Measurements from ENCODE around the gene E2F2.
A peak's percentile ranks its signal among the peaks of the same experiment; 100 is the strongest.
"Not testable (repeated sequence)": the region's sequence is repeated elsewhere in the genome, so short reads cannot be mapped to it uniquely, and the experiment has no call there.

E2F2 gene

DNA sequence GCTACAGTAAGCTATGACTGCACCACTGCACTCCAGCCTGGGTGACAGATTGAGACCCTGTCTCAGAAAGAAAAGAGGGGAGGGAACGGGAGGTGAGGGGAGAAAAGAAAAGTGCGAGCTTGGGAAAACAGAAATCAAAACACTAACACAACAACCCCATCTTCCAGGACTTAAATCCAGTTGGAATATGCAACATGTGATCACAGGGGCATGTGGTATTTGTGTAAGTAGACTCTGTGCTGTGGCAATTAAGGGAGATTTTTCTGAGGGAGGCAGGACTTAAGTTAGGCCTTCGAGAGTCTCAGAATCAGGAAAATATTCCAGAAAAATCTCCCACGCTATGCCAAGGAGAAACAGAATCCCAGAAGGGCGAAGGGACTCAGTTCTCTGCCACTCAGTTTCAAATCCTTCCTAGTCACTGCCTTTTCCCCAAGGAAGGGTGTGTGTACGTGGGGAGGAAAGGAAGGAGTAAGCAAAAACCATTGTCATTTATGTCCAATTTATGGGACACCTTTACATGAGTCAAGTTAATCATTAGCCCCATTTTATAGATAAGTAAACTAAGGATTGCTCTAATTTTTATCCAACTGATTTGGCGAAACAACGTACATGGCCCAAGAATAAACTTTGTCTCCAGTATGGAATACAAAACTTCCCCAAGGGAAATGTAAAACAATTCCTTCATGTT is 16.0 kb upstream of the E2F2 start:
- no peak for DNase-seq

DNA sequence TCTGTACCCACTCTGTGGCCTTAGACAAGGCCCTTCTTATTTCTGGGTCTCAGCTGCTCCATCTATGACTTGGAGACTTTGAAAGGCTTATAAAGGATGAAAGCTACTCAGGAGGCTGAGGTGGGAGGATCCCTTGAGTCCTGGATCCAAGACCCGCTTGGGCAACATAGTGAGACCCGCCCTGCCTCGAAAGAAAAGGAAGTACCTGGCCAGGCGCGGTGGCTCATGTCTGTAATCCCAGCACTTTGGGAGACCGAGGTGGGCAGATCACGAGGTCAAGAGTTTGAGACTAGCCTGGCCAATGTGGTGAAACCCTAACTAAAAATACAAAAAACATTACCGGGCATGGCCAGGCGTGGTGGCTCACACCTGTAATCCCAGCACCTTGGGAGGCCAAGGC is 14.8 kb upstream of the E2F2 start:
- no peak for DNase-seq

DNA sequence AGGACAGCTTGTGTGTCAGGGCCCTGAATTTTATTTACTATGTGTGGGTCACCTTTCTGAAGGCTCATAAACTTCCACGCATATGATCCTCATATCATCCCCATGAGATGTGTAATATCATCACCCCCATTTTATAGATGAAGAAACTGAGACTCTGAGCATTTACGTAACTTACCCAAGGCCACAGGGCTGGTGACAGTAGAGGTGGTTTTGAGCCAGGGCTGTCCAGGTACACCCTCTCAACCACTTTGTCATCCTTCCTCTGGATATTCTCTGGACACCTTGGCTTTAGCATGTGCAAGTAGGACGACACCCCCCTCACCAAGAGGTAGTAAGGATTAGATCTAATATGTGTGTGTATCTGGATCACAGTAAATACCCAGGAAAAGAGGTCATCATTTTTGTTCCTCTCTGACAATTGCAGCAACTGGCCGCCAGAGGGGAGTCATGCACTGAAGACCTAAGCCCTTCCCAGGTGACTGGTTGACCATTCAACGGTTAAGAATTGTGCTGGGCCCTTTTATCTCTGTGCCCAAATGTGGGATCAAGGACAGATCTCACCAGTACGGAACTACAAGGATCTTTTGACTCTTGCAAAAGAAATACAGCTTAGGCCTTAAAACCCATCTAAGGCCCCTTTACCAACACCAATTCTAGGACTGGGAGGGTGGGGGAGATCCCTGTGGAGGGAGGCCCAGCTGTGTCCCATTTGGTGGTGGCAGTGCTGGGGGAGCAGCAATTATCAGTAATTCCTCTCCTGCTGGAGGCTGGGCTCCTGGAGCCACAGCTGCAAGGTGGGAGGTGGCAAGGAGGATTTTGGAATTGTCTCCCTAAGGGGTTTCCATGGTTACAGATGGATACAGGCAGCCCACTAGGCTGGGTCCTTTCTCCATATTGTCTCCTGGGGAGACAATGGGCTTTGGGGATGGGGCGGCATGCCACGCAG is 13.7 kb upstream of the E2F2 start:
- peak; percentile 81 for DNase-seq

DNA sequence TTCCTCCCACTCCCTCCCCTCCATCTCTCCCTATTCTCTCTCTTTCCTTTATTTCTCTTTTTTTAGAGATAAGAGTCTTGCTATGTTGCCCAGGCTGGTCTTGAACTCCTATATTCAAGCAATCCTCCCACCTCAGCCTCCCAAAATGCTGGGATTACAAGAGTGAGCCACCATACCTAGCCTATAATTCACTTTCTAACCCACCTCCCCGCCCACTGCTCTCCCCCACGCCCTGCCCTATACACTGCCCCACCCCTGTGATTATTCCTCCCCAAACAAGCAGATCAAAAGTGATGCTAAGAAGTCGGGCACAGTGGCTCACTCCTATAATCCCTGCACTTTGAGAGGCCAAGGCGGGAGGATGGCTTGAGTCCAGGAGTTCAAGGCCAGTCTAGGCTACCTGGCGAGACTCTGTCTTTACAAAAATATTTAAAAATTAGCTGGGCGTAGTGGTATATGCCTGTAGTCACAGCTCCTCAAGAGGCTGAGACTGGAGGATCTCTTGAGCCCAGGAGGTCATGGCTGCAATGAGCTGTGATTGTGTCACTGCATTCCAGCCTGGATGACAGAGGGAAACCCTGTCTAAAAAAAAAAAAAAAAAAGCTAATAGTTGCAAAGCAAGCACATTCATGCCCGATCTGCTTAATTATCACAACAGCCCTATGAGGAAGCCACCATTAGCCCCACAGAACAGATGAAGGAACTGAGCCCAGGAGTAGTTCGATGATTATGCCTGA is 12.8 kb upstream of the E2F2 start:
- peak; percentile 50 for DNase-seq

DNA sequence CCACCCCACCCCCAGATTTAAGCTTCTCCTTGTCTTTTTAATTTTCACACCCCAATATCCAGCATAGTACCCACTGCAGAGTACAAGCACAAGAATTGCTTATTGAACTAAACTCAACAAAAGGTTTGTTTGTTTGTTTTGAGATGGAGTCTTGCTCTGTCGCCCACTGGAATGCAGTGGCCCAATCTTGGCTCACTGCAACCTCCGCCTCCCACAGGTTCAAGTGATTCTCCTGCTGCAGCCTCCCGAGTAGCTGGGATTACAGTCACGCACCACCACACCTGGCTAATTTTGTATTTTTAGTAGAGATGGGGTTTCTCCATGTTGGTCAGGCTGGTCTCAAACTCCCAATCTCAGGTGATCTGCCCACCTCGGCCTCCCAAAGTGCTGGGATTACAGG is 11.9 kb upstream of the E2F2 start:
- DNase-seq: not testable (repeated sequence)

DNA sequence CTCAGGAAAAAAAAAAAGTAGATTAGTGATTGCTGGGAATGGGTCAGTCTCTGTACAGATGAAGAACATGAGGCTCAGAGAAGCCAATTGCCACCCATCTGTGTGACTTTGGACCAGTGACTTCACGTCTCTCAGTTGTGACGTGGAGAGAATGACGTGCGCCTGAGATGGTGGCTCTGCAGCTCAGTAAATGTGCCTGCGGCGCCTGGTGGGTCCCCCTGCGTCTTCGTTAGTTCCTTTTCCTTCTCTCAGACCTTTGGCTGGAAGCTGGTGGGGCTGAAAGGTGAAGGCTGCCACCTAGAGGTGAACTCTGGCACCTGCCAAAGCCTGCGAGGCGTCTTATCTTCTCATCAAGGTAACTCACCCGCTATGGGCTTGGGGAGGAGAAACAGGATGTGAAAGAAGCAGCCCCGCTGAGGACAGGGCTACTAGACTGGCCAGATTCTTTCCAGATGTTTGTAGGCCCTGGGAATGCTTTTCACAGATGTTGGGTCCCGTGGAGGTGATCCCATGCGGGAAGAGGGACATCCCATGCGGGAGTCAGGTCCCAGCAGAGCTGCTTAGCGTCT is 8.7 kb upstream of the E2F2 start:
- peak; percentile 89 for DNase-seq

DNA sequence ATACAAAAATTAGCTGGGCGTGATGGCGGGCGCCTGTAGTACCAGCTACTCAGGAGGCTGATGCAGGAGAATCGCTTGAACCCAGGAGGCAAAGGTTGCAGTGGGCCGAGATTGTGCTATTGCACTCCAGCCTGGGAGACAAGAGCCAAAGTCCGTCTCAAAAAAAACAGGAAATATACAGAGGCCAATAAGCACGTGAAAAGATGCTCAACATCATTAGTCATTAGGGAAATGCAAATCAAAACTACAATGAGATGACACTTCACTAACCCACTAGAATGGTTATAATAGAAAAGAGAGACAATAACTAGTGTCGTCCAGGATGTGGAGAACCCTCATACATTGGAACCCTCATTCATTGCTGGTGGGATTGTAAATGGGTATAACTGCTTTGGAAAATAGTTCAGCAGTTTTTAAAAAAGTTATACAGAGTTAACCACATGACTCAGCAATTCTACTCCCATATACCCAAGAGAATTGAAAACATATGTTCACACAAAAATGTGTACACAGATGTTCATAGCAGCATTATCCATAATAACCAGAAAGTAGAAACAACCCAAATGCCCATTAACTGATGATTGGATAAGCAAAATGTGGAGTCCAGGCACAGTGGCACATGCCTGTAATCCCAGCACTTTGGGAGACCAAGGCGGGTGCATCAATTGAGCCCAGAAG is 6.4 kb upstream of the E2F2 start:
- peak; percentile 66 for DNase-seq

DNA sequence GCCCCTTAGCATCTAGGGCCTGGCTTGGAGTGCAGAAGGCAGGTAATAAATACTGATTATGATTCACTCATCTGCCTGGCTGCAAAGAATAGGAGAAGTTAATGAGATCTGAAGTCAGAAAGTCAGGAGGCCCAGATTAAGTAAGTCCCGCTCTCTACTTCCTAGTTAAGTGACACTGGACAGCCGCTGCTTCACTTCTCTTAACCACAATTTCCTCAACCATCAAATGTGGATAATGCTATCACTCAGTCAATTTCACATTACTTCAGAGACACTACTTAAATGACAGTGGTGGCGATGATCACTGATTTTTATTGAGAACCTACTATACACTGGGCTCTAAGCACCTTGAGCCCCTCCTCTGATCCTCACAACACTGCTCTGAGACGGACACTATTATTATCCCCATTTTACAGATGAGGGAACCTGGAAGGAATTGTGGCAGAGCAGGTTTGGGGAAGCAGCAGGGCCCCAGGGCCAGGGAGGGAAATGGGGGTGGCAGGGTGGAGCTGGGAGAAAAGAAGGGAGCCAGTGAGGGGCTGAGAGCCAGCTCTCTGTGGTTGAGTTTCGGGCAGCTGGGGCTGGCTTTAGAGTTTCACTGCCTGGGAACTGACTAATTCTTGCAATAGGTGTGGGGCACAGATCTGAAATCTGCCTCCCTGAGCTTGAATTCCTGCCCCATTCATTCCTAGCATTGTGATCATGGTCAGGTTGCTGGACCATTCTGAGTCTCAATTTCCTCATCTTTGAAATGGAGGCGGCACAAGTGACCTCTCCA is 2.4 kb upstream of the E2F2 start:
- DNase-seq: no peak

DNA sequence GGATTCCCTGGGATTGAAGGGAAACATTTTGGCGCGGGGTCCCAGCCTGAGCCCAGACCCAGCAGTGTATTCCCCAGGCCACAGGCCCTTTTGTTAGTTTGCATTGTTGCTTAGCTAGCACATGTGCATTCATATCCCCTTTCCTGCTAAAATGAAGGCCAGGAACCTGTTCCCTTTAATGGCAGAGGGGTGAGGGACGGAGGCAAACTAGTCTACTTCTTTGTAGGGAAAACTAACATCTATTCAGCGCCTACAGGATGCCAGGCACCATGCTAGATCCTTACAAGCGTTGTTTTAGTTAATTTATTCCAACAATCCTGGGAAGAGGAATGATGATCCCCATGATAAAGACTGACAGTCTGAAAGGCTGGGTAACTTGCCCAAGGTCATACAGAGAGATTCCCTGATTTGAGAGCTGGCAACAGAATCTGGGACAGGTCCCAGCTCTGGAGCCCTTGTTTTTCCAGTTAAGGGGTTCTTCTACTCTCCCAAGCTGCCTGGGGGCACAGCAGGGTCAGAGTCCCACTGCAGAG is 595 bp upstream of the E2F2 start:
- DNase-seq: no peak

DNA sequence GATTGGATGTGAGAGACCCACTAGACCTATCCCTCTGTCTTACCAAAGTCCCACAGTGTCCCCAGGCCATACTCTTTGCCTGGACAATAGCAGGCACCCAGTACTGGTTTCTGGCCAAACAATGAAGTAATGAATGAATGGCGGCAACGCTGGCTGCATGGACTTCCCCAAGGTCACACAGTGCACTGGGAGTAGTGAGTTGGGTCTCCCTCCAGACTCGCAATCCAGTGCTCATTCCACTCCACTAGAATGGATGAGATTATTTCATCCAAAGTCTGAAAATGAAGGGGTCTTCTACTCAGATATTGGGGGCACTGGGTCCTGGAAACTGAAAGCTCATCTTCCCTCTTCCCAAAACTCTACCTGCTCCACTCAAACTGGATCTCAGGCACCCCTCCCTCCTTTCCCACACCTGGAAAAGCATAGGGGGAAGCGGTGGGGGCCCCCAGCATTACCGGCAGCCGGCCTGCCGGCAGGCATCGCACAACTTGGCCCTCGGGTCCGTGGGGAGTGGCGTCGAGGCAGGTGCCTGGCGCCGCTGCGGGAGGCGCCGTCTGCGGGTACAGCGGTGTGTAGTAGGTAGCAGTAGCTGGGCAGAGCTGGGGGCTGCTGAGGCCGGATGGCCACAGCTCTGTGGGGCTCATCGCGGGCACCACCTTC is 816 bp downstream of the E2F2 start:
- no peak for DNase-seq

DNA sequence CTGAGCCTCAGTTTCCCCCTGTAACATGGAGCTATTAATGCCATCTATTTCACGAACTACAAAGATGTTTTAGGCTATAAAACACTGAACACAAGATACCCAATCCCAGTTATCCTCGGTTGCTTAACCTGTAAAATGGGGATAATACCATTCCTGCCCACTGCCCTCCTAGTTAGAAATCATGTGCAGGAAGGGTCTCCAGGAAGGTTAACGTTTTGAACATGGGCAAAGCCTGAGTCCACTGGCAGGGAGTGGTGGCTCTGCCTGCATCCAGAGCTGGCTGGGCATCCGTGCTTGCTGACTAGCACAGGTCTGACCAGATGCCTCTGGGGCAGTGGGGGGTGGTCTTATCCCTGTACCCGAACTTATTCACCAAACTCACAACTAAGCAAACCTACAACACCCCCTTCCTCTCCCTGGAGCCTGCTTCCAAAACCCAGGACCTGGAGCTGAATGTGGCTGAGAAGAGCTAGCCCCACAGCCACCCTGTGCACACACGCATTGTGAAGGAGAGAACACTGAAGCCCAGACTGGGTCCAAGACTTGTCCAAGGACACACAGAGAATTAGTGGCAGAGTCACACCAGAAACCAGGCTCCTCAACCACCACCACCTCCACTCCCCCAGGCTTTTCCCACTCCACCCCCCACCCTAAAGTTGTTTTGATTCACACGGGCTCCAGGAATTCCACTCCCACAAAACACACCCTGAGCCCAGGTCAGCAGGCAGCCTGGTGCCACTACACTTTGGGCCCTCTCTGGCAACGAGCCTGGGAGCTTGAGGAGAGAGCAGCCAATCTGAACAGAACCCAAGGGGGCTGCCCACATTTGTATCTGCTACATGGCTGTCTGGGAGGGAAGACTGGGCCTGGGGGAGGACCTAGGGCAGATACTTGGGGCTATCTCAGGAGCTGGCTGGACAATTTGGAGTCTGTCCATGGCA is 1.6 kb downstream of the E2F2 start:
- no peak for DNase-seq

DNA sequence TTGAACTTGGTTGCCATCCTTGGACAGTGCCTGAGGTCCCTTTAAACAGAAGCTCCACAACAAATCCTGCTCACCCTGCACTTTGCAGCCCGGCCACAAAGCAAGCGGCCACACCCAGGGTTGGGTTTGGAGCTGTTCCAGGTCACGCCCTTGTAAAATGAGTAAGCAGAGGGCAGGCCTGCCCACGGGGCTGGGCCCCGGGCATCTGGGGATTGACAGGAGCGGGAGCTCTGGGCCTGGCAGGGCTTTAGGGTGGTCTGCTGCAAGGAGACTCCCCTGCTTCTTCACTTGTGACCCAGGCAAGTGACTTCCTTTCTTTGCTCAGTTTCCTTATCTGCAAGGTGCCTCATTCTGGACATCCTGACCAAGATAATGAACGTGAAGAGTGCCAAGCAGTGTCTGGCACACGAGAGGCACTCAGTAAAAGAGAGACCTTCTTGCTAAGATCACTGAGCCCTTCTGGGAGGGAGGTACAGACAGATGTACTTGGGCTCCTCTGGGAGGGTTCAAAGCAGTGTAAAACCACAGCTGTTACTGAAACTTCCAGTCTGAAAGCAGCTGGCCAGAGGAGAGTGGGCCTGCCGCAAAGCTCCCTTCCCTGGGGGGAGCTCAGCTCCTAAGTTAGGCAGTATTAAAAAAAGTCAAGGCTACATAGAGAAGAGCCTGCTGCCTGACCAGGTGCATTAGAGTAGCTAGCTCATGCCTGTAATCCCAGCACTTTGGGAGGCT is 2.6 kb downstream of the E2F2 start:
- peak; percentile 79 for DNase-seq

DNA sequence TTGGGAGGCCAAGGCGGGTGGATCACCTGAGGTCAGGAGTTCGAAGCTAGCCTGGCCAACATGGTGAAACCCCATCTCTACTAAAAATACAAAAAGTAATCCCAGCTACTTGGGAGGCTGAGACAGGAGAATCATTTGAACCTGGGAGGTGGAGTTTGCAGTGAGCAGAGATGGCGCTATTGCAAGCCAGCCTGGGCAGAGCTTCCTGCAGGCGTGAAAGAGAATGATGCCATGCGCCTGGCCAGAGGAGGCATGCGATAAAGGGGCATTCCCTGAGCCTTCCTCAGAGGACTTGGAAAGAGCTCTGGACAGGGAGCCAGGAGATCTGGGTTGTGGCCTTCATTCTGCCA is 3.2 kb downstream of the E2F2 start:
- DNase-seq: no peak

DNA sequence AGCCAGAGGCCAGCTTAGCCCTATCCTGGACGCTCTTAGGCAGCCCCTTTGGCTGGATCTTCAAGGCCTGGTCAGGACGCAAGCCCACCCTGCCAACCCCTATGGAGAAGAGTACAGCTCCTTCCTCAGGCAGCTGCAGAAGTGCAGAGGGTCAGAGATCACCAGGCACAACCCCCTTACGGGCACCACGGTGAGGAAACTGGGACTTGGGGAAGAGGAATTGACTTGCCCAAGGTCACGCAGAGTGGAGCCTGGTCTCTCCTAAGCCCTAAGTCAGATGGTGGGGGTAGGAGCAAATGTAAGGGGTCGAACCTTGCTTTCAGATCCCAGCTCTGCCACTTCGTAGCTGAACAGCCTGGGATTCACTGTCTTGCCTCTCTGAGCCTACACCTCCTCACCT is 3.7 kb downstream of the E2F2 start:
- DNase-seq: no peak

DNA sequence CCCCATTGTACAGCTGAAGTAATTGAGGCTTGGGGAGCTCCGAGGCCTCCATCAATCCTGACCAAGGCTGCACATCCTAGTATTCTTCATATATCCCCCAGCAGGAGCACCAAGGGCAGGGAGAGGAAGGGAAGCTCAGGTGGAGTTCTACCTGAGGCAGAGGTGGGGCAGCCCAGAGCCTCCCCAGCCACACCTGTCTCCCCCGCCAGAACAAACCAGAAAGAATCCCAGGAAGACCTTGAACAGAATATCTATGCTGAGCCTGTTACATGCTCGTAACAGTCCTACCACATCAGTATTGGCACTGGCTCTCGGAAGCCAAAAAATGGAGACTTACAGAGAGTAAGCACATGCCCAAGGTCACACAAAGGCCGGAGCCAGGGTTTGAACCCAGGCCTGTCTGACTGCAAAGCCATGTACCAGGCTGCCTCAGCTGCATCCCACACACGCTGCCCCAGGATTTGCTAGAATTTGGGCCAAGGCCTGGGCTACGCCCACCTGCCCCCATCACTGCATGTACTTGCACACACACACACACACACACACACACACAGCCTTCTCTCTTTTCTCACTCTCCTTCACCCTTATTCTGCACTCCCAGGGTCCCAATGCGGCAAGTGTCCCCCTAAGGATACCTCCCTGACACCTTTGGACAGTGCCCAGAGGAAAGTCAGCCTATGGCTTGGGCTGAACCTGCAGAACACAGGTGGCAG is 4.5 kb downstream of the E2F2 start:
- DNase-seq: no peak

DNA sequence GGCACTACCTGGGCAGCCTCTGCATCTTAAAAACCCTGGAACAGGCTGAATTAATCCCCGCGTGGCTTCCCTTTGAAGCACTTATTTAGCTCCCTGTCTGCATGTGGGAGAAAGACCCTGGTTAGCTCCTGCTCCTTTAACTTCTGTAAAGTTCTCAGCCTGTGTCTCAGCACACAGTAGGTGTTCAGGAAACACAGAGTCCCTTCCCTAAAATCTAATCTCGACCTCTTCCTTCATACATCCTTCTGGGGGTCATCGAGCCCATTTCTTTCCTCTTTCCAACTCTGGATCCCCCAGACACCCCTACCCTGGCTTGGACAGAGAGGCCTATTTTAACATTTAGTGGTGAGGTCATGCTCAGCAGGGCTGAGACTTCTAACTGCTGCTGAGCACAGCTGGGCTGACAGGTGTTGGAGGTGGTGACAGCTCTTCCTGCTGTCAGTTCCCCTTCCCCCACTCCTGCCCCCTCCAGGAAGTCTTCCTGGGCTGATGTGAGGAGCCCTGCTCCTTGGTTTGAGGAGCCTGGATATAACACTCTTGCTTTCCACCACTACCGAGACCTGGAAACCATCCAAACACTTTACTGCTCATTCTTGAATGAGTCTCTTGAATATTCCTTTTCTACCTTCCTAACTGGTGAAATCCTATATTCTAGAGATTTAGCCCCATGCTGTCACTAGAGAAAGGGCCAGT is 5.3 kb downstream of the E2F2 start:
- no peak for DNase-seq

DNA sequence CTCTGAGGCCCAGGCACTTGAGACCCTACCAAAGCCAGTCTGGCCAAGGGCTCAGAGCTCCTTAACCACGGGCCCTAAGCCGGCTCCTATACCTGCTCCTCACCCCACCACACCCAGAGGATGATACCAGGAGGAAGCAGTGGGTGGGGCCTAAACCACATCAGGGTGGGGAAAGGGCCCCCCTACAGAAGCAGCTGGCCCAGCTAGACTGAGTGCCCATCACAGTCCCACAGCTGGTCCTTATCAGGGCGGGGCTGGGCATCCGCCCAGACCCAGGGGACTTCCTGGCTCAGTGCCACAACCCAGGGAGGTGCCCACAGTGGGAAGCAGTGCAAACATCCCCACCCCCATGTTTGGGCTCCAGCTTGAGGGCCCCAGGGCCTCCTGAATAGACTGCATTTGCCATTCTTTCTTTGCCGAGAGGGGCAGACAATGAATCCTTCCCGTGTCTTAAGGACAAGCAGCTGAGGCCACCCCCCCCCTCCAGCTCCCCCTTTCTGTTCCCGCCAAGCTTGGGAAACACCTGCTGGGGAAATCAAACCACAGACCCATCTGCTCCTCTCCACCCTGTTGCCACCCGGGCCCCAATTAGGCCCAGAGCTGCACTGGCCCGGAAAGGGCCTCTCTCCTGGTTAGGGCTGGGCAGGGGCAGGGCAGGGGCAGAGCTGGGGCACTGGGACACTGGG is 6.2 kb downstream of the E2F2 start:
- no peak for DNase-seq

Data from fibroblast of skin of scalp (primary cell).